ENCODE data around the gene ADCY9. TPM values are rescaled to one million over a fixed set of nuclear protein-coding genes. Genes with fewer than 3 reads are reported as not detected.

ADCY9 gene
- total and polyA plus RNA-seq, 12 donors, result 2.3 to 37.6 (median 17.8) TPM

GRCh38 chr16:4016658-4017057 is 99.6 kb downstream of the ADCY9 start:
- Histone ChIP-seq H3K27me3 (no peaks in the 10 kb centered on the region), H3K9me3 (replicated peaks in 1 of 3) (no peaks in the 10 kb centered on the region), H3K4me1 (replicated peaks in 1 of 2) (peaks cover 0 to 3% of the 10 kb centered on the region in 2 donors), H3K36me3 (replicated peaks in 1 of 2) (no peaks in the 10 kb centered on the region), H3K4me3 (no peak overlapping the region), H3K27ac (no peak overlapping the region)
- TF ChIP-seq CTCF (IDR thresholded peaks at IDR 0.05) (no peak), POLR2A (IDR thresholded peaks at IDR 0.05) (no peak)
- DNase-seq, result no peak
- intact Hi-C loops (cut with DNase I), result no loop called here
- WGBS, 4 donors, result 58 to 70% (median 62%) methylated on average over 4 of the region's 4 CpGs

GRCh38 chr16:4016005-4016352 is 100.3 kb downstream of the ADCY9 start:
- no peak overlapping the region for H3K27ac ChIP-seq
- H3K27me3 ChIP-seq, result no peaks in the 10 kb centered on the region
- intact Hi-C loops (cut with DNase I), result no loop called here
- H3K4me3 ChIP-seq, result no peak overlapping the region
- no peaks in the 10 kb centered on the region for H3K9me3 ChIP-seq (replicated peaks in 1 of 3)
- no peak for DNase-seq
- 80 to 86% (median 85%) methylated on average over 3 of the region's 3 CpGs for WGBS, 4 donors
- H3K4me1 ChIP-seq (replicated peaks in 1 of 2), result peaks cover 0 to 3% of the 10 kb centered on the region in 2 donors
- TF ChIP-seq CTCF (IDR thresholded peaks at IDR 0.05), result no peak
- no peak for TF ChIP-seq POLR2A (IDR thresholded peaks at IDR 0.05)
- H3K36me3 ChIP-seq (replicated peaks in 1 of 2), result no peaks in the 10 kb centered on the region

- peaks cover 0 to 3% of the 10 kb centered on the region in 2 donors for H3K4me1 ChIP-seq (replicated peaks in 1 of 2)
- intact Hi-C loops (cut with DNase I), result no loop called here
- H3K27ac ChIP-seq, result no peak overlapping the region
- WGBS, 4 donors, result 83 to 88% (median 88%) methylated on average over 18 to 20 of the region's 20 CpGs
- peak in 2 of 7 donors; percentile 25 to 41 for DNase-seq
- H3K4me3 ChIP-seq, result no peak overlapping the region
- H3K9me3 ChIP-seq (replicated peaks in 1 of 3), result no peaks in the 10 kb centered on the region
- no peaks in the 10 kb centered on the region for H3K27me3 ChIP-seq
- H3K36me3 ChIP-seq (replicated peaks in 1 of 2), result no peaks in the 10 kb centered on the region
- TF ChIP-seq POLR2A (IDR thresholded peaks at IDR 0.05) (no peak), CTCF (IDR thresholded peaks at IDR 0.05) (no peak)
Measured at GRCh38 chr16:4015275-4016004, 100.8 kb downstream of the ADCY9 start.

- 86 to 91% (median 90%) methylated on average over 15 of the region's 15 CpGs for WGBS, 4 donors
- intact Hi-C loops (cut with DNase I), result no loop called here
- no peak for DNase-seq
- no peak overlapping the region for H3K27ac ChIP-seq
- H3K4me3 ChIP-seq, result no peak overlapping the region
- no peaks in the 10 kb centered on the region for H3K4me1 ChIP-seq (replicated peaks in 1 of 2)
- H3K36me3 ChIP-seq (replicated peaks in 1 of 2), result no peaks in the 10 kb centered on the region
- TF ChIP-seq CTCF (IDR thresholded peaks at IDR 0.05) (no peak), POLR2A (IDR thresholded peaks at IDR 0.05) (no peak)
- H3K27me3 ChIP-seq, result no peaks in the 10 kb centered on the region
- no peaks in the 10 kb centered on the region for H3K9me3 ChIP-seq (replicated peaks in 1 of 3)
Measured at GRCh38 chr16:4011940-4012629, 104.2 kb downstream of the ADCY9 start.
